SW 1271 (cell line): ENCODE data around the gene PLCE1.

Experiments used
- DNase-seq, 2 experiments: peaks; one replicate each; lab custom pipeline; 2025; lab: John Stamatoyannopoulos, UW

The PLCE1 gene

GRCh38 chr10:93994438-93994801 lies 689 bp downstream of the PLCE1 start:
- DNase-seq: no peak

GRCh38 chr10:93995182-93995581 lies 1.5 kb downstream of the PLCE1 start:
- DNase-seq: no peak

GRCh38 chr10:93995598-93996271 lies 2.0 kb downstream of the PLCE1 start:
- DNase-seq: no peak

GRCh38 chr10:93996551-93996950 lies 2.8 kb downstream of the PLCE1 start:
- DNase-seq: no peak

- no peak for DNase-seq
Observed at GRCh38 chr10:93997546-93997945, 3.8 kb downstream of the PLCE1 start.

GRCh38 chr10:93999401-93999851 lies 5.7 kb downstream of the PLCE1 start:
- no peak for DNase-seq

GRCh38 chr10:94000638-94001415 lies 7.1 kb downstream of the PLCE1 start:
- no peak for DNase-seq

- no peak for DNase-seq
Observed at GRCh38 chr10:94001416-94001810, 7.7 kb downstream of the PLCE1 start.

- no peak for DNase-seq
Observed at GRCh38 chr10:94002156-94002555, 8.4 kb downstream of the PLCE1 start.

- DNase-seq: no peak
Observed at GRCh38 chr10:94003488-94003887, 9.8 kb downstream of the PLCE1 start.

GRCh38 chr10:94005050-94005449 lies 11.3 kb downstream of the PLCE1 start:
- no peak for DNase-seq

GRCh38 chr10:94006591-94007550 lies 13.1 kb downstream of the PLCE1 start:
- DNase-seq: no peak

- no peak for DNase-seq
Observed at GRCh38 chr10:94008526-94008925, 14.8 kb downstream of the PLCE1 start.

- DNase-seq: no peak
Observed at GRCh38 chr10:94010116-94010515, 16.4 kb downstream of the PLCE1 start.

- DNase-seq: no peak
Observed at GRCh38 chr10:94010886-94011285, 17.2 kb downstream of the PLCE1 start.

GRCh38 chr10:94011296-94011695 lies 17.6 kb downstream of the PLCE1 start:
- no peak for DNase-seq

GRCh38 chr10:94012834-94013233 lies 19.1 kb downstream of the PLCE1 start:
- no peak for DNase-seq

GRCh38 chr10:94013331-94013760 lies 19.6 kb downstream of the PLCE1 start:
- DNase-seq: no peak

- DNase-seq: no peak
Observed at GRCh38 chr10:94014304-94014703, 20.6 kb downstream of the PLCE1 start.

- no peak for DNase-seq
Observed at GRCh38 chr10:94016727-94017714, 23.3 kb downstream of the PLCE1 start.

GRCh38 chr10:94018107-94018506 lies 24.4 kb downstream of the PLCE1 start:
- no peak for DNase-seq
